Measurements from ENCODE around the gene FGL2.
"Not testable (repeated sequence)": the region's sequence is repeated elsewhere in the genome, so short reads cannot be mapped to it uniquely, and the experiment has no call there.

Gene FGL2

GRCh38 chr7:77171073-77171472 lies 28.5 kb downstream of the FGL2 start:
- not testable (repeated sequence) for DNase-seq

GRCh38 chr7:77157446-77157845 lies 42.2 kb downstream of the FGL2 start:
- DNase-seq, result no peak

- not testable (repeated sequence) for DNase-seq
Measured at GRCh38 chr7:77157034-77157433, 42.6 kb downstream of the FGL2 start.

GRCh38 chr7:77155601-77156377 lies 43.8 kb downstream of the FGL2 start:
- DNase-seq, result not testable (repeated sequence)

GRCh38 chr7:77154917-77155464 lies 44.6 kb downstream of the FGL2 start:
- DNase-seq, result not testable (repeated sequence)

- DNase-seq, result not testable (repeated sequence)
Measured at GRCh38 chr7:77152232-77152631, 47.4 kb downstream of the FGL2 start.

All from hypothalamus (tissue), 51 donors.